Measurements from ENCODE around the gene LRIT1.

GRCh38 chr10:84247496-84247895 is 6.2 kb upstream of the LRIT1 start:
- TF ChIP-seq CTCF (IDR thresholded peaks at IDR 0.05) (no peak), POLR2A (IDR thresholded peaks at IDR 0.05) (no peak)
